ENCODE results near the gene PCDH9.

The PCDH9 gene

DNA sequence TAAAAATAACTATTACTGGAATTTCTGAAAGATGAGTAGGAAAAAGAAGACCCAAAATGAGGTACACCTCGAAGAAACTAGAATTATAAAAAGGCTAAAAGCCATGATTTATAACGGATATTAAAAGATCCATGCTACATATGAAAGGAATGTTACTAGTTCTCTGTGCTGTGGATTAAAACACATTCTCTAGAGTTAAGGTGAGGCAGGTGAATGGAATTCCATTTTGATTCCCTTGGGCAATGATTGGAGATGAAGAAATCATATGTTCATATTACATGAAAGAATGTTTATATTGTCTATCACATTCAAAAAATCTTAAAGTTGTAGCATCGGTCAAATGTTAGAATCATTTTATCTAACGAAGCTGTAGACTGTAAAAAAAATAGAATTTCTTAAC lies 783.7 kb downstream of the PCDH9 start:
- intact Hi-C loops (cut with DNase I) = no loop called here
- no peak for DNase-seq

- intact Hi-C loops (cut with DNase I) = no loop called here
- no peak for DNase-seq
Measured at GRCh38 chr13:66443926-66444325, 786.2 kb downstream of the PCDH9 start.

DNA sequence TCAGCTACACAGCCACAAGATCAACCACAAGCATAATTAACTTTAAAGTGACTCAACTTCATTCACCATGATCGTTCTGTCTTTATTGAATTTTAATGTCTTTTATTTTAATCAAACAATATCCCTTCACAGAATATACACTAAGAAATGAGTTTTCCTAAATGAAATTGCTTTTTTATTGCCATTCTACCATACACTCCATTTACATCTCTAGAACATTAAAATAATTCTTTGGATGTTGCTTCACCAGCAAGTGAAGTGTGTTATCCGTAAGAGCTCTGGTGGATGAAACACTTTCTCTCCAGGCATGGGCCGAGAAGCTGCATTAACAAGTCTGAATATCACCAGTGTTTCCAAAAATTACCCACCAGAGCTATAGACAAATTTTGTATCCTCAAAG lies 789.2 kb downstream of the PCDH9 start:
- intact Hi-C loops (cut with DNase I) = no loop called here
- no peak for DNase-seq

DNA sequence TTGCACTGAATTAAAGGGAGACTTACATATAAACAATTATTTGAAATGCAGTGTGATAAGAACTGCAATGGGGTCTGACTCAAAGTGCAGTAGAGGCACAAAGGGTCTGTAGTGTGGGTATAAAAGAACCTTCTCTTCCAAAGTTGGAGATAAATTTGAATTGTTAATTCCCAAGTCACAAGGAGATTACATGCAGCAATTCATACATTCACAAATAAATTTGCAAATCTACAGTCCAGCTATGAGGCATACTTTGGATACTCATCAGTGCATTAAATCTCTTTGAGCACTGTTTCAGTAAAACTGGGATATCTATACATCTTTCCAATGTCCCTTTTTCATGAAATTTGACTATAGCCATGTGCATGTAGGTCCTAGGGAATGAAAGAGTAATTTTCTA lies 799.4 kb downstream of the PCDH9 start:
- intact Hi-C loops (cut with DNase I) = no loop called here
- no peak for DNase-seq

GRCh38 chr13:66430269-66430668 lies 799.9 kb downstream of the PCDH9 start:
- DNase-seq = no peak

DNA sequence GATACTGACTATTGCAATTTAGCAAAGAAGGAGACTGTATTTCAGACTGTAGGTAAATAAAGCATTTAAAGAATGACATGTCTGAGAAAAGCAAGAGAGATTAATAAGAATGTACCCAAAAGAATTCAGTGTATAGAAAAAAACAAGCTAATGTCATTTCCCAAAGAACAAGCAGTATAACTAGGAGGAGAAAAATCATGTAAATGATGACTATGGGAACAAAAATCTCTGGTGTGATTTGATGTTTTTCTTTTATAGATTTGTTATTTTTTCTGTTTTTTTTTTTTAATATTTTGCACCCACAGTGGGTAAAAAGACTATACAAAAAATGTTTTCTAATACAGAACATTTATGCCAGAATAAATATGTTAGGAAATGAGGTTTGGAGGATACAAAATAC lies 801.0 kb downstream of the PCDH9 start:
- DNase-seq = no peak
- intact Hi-C loops (cut with DNase I) = no loop called here

More at GRCh38 chr13:66430269-66430668, 799.9 kb downstream of the PCDH9 start:
- intact Hi-C loops (cut with DNase I) = no loop called here

GRCh38 chr13:66427458-66427861 lies 802.7 kb downstream of the PCDH9 start:
- DNase-seq = no peak
- intact Hi-C loops (cut with DNase I) = no loop called here

GRCh38 chr13:66425741-66426140 lies 804.4 kb downstream of the PCDH9 start:
- no peak for DNase-seq
- intact Hi-C loops (cut with DNase I) = no loop called here

DNA sequence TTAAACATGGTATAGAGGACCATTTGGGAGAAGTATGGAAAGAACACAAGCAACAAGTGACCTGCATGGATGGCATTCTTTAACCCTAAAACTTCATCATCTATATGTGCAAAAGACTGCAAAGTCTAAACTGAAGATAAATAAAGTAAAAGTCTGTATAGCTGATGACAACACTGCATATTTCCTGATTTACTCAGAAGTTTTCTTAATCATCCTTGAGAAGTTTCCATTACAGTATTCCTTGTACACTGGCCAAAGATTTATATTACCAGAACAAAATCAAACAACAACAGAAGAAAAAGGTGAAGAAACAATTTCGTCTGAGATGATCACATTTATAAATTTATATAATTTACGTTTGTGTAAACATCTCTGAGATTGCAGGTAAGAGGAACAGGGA lies 805.7 kb downstream of the PCDH9 start:
- intact Hi-C loops (cut with DNase I) = no loop called here
- DNase-seq = no peak

DNA sequence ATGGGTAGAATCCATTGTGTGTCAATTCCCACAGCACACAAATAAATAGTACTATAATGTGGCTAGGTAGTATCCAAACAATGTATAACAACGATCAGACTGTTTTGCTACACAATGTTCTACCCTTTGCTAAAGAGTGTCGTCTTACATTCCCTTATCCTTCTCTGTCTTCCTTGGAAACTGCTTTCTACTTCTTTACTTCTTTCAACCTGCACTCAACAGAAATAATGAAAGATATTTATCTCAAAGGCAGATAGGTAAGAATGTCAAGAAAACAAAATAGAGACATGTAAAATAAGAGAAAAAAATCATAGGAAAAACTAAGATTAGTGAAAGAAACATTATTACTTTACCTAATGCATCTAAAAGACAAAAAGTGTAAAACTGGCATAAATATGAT lies 814.7 kb downstream of the PCDH9 start:
- intact Hi-C loops (cut with DNase I) = no loop called here
- DNase-seq = no peak

DNA sequence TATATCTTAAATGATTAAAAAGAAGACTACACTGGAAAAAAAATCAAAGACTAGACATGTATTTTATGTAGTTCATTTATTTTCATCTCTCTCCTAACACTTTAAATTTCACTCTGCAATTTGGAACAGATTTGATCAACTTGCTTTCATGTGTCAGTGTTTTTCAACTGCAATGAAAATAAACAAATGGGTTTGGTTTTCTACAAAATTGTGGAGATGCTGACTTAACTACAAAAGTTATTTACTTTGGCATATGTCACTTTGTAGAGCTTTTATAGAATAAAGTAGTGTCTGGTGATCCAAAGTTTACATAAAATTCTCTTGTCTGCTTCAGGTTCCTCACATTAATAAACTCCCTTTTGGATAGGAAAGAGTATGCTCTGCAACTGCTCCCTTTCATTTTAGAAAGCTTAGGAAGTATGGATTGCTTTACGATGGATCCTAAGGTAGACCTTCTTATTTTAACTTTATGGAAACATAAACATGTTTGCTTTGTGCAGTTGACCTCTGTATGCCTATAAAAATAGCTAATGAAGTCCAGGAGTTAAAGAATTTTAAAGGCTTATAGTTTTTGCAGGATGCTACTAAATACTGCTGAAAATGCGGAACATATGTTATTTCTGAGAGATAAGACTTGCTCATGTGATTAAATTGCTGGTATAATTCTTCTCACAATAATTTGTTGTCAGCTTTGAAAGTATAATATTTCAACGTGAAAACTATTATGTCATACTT lies 815.9 kb downstream of the PCDH9 start:
- DNase-seq = no peak
- intact Hi-C loops (cut with DNase I) = no loop called here

DNA sequence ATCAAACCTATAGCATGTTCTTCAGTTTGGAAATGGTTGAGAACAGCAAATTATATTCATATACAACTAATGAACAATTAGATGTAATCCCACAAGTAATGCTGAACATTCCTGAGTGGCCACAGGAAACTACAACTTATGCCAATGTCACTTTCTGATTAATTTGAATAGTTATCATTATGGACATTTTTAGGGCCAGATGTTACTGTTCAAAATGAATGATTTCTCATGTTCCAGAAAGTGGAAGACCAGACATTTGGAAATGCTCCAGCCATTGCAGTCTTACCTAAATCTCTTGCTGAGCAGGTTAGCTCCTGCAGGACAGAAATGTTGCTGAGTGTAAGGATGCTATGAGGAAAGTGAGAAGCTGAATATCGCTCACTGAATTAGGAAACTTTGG lies 819.8 kb downstream of the PCDH9 start:
- no peak for DNase-seq
- intact Hi-C loops (cut with DNase I) = no loop called here

DNA sequence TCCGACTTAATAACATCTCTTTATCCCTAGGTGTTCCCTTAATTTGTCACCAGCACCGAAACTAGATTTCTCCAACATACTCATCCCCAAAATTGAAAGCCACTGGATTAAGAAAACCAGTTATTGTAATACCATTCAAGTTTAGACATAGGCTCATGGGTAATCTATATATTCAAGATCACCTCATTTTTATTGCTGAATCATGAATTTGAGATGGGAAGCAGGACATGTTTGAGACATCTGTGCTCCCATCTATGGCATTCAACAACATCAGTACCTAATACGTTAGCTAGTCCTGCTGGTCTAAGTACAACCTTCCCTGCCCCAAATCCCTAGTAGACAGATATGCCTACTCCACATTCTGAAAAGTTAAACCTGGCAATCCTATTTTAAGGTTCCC lies 820.6 kb downstream of the PCDH9 start:
- no peak for DNase-seq
- intact Hi-C loops (cut with DNase I) = no loop called here

DNA sequence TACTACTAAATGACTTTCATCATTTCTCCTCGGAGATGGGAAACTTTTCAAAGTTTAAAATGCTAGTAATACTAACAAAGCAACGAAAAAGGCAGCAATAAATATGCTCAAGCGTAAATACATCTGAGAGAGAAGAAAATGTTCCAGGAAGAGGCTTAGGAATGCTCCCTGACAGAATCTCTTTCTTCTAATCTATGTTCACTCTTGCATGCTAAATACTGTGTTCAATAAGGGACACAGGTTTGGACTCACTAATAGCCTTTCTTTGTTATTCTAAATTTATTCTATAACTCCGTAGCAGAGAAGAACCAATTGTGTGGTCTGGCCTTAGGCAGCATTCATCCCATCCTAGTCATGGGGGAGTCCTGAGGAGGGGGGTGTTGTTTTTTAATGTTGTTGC lies 823.0 kb downstream of the PCDH9 start:
- intact Hi-C loops (cut with DNase I) = no loop called here
- DNase-seq = no peak

- no peak for DNase-seq
- intact Hi-C loops (cut with DNase I) = no loop called here
Measured at GRCh38 chr13:66405908-66406802, 824.0 kb downstream of the PCDH9 start.

GRCh38 chr13:66402546-66402945 lies 827.6 kb downstream of the PCDH9 start:
- intact Hi-C loops (cut with DNase I) = no loop called here
- no peak for DNase-seq

- intact Hi-C loops (cut with DNase I) = no loop called here
- no peak for DNase-seq
Measured at GRCh38 chr13:66402066-66402465, 828.1 kb downstream of the PCDH9 start.

- intact Hi-C loops (cut with DNase I) = no loop called here
- DNase-seq = no peak
Measured at GRCh38 chr13:66400292-66400691, 829.8 kb downstream of the PCDH9 start.

GRCh38 chr13:66399873-66400272 lies 830.3 kb downstream of the PCDH9 start:
- no peak for DNase-seq
- intact Hi-C loops (cut with DNase I) = no loop called here

- DNase-seq = no peak
- intact Hi-C loops (cut with DNase I) = no loop called here
Measured at GRCh38 chr13:66397133-66397532, 833.0 kb downstream of the PCDH9 start.

DNA sequence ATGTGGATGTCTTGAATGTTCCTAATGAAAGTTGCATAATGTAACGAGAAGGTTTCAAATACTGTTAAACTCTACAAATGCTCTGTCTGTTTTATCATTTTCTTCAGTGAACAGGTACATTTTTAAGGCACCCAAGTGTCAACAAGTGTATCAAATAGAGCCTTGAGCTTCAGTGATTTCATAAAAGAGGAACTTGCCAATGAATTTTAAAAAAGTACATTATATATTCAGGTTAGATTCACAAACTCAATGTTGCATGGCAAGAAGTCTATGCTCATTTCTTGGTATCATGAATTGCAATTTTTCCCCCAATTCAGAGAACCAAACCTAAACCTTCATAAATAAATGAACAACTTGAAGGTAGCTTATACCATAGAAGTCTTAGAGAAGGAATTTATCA lies 838.8 kb downstream of the PCDH9 start:
- intact Hi-C loops (cut with DNase I) = no loop called here
- DNase-seq = no peak

Measured in head of caudate nucleus (tissue), 42 donors.